Endothelial cell of umbilical vein (primary cell): ENCODE results near the gene MRE11. TPM values are rescaled to one million over a fixed set of nuclear protein-coding genes. Genes with fewer than 3 reads are reported as not detected.

ENCODE experiments used
- BruUV-seq: library from RNA; stranded (reverse); fragments of 400-500 nt; replicated peaks from 2 replicates; lab custom pipeline; 2021; lab: Mats Ljungman, UMichigan
- CTCF ChIA-PET: fragments of 300-600, 350-600 bp; sonication (Branson Sonifier 250); formaldehyde crosslinking; loops from one replicate; lab custom pipeline; 2021; ENCODE audit warnings: antibody characterized with exemption, inconsistent platforms; lab: Charles Lee
- POLR2A ChIA-PET: fragments of 300-600, 350-600 bp; sonication (Branson Sonifier 250); formaldehyde crosslinking; loops from one replicate; lab custom pipeline; 2021; ENCODE audit warnings: antibody characterized with exemption, inconsistent platforms; lab: Charles Lee
- DNase-seq: peaks from one replicate; pipeline ENCODE4 v3.0.0-alpha.2; 2011; ENCODE audit warnings: low read depth, low spot score
- FAIRE-seq: peaks from 2 replicates; lab custom pipeline; 2011; peaks lifted over from hg19 to GRCh38; lab: Jason Lieb, UNC
- H2AFZ ChIP-seq: 2 replicates; pipeline ENCODE4 v1.6.0; 2012; ENCODE audit warnings: low read depth, low read length, control low read depth, inconsistent platforms
- H3K27ac ChIP-seq: 2 replicates; pipeline ENCODE4 v1.5.1; 2011; ENCODE audit warnings: low read depth, mild to moderate bottlenecking, control low read depth, low read length, moderate library complexity; ENCODE audit not compliant: insufficient read depth
- H3K27me3 ChIP-seq, 2 experiments: 2 replicates each; pipeline versions ENCODE4 v1.6.0 to v1.6.1; 2011; ENCODE audit warnings: low read length in 2 of 2, mixed read lengths in 1 of 2; ENCODE audit not compliant: control insufficient read depth in 2 of 2, insufficient read depth in 2 of 2
- H3K36me3 ChIP-seq, 2 experiments: 2 replicates in 1 of 2; 3 replicates in 1 of 2; pipeline ENCODE4 v1.5.1; 2011; ENCODE audit warnings: low read length in 2 of 2, mild to moderate bottlenecking in 1 of 2, moderate library complexity in 1 of 2; ENCODE audit not compliant: control insufficient read depth in 2 of 2, insufficient read depth in 2 of 2; ENCODE audit errors: extremely low read depth in 1 of 2
- H3K4me1 ChIP-seq: 3 replicates; pipeline ENCODE4 v1.5.1; 2011; ENCODE audit warnings: mild to moderate bottlenecking, low read length; ENCODE audit not compliant: control insufficient read depth, insufficient read depth; ENCODE audit errors: extremely low read depth
- H3K4me2 ChIP-seq: 2 replicates; pipeline ENCODE4 v1.6.1; 2011; ENCODE audit warnings: low read length, control low read depth, mixed read lengths; ENCODE audit not compliant: insufficient read depth
- H3K4me3 ChIP-seq, 3 experiments: fragments of 200-600 bp in 1 of 3; sonication (generic), shearing (Covaris generic) in 1 of 3; replicated peaks in 1 of 3; 2 replicates each; pipeline ENCODE4 v1.5.1; 2011 to 2016; ENCODE audit warnings: control low read depth in 3 of 3, low read length in 3 of 3, mild to moderate bottlenecking in 2 of 3, inconsistent platforms in 1 of 3, low read depth in 1 of 3, moderate library complexity in 1 of 3; ENCODE audit not compliant: insufficient read depth in 1 of 3
- H3K79me2 ChIP-seq: 2 replicates; pipeline ENCODE4 v1.6.0; 2012; ENCODE audit warnings: low read length, inconsistent platforms; ENCODE audit not compliant: control insufficient read depth, insufficient read depth
- H3K9ac ChIP-seq: replicated peaks from 2 replicates; pipeline ENCODE3; 2011; ENCODE audit warnings: low read length, control low read depth; ENCODE audit not compliant: insufficient read depth; ENCODE audit errors: extremely low read depth
- H3K9me1 ChIP-seq: replicated peaks from 3 replicates; pipeline ENCODE4 v1.6.0; 2011; ENCODE audit warnings: mild to moderate bottlenecking, low read length; ENCODE audit not compliant: control insufficient read depth, insufficient read depth; ENCODE audit errors: extremely low read depth
- H3K9me3 ChIP-seq: replicated peaks from 2 replicates; pipeline ENCODE4 v1.5.1; 2012; ENCODE audit warnings: low read length, inconsistent platforms; ENCODE audit not compliant: control insufficient read depth, insufficient read depth
- H4K20me1 ChIP-seq: replicated peaks from 2 replicates; pipeline ENCODE3; 2011; ENCODE audit warnings: mild to moderate bottlenecking, low read length; ENCODE audit not compliant: control insufficient read depth, insufficient read depth; ENCODE audit errors: extremely low read depth
- CTCF ChIP-seq, 2 donors: IDR thresholded peaks; 1 replicate in 1 of 2; 2 replicates in 1 of 2; pipeline ENCODE4 v1.5.1; 2011; ENCODE audit warnings: low read length in 2 of 2, mild to moderate bottlenecking in 2 of 2, moderate library complexity in 2 of 2, control low read depth in 1 of 2, inconsistent platforms in 1 of 2, low read depth in 1 of 2; ENCODE audit not compliant: insufficient read depth in 1 of 2; ENCODE audit errors: extremely low read depth in 1 of 2
- EZH2 ChIP-seq: IDR thresholded peaks from 2 replicates; pipeline ENCODE4 v1.6.1; 2012; ENCODE audit warnings: borderline replicate concordance, low read depth, mild to moderate bottlenecking, moderate library complexity, low read length, inconsistent platforms; ENCODE audit not compliant: severe bottlenecking
- FOS ChIP-seq: IDR thresholded peaks from 2 replicates; pipeline ENCODE4 v1.6.1; 2011; ENCODE audit warnings: mild to moderate bottlenecking, low read length, moderate library complexity, borderline replicate concordance; ENCODE audit not compliant: insufficient read depth
- GATA2 ChIP-seq: IDR thresholded peaks from 2 replicates; pipeline ENCODE4 v1.7.0; 2011; ENCODE audit warnings: low read depth, mild to moderate bottlenecking, moderate library complexity, mixed read lengths, low read length; ENCODE audit not compliant: insufficient read length, insufficient read depth
- JUN ChIP-seq: IDR thresholded peaks from 2 replicates; pipeline ENCODE4 v1.6.1; 2011; ENCODE audit warnings: borderline replicate concordance, low read depth; ENCODE audit not compliant: insufficient read length, insufficient read depth
- MYC ChIP-seq: IDR thresholded peaks from one replicate; pipeline ENCODE4 v1.6.1; 2011; ENCODE audit warnings: mild to moderate bottlenecking, low read depth, low read length
- POLR2A ChIP-seq: IDR thresholded peaks from 2 replicates; pipeline ENCODE4 v1.6.1; 2012; ENCODE audit warnings: low read depth, mild to moderate bottlenecking, control low read depth, low read length
- POLR2AphosphoS5 ChIP-seq: IDR thresholded peaks from 2 replicates; pipeline ENCODE4 v1.6.1; 2012; ENCODE audit warnings: low read depth, mild to moderate bottlenecking, control low read depth, low read length, moderate library complexity; ENCODE audit not compliant: insufficient read depth
- dilution Hi-C: fragments of 300-500 bp; cut with MboI; formaldehyde crosslinking; loops from one replicate; pipeline ENCODE4 v1.15.0; 2019; ENCODE audit warnings: low sequenced_read_pairs; ENCODE audit not compliant: extremely low pct_ligation_motif_present
- intact Hi-C: fragments of 100-400 bp; cut with micrococcal nuclease; formaldehyde crosslinking; loops from one replicate; pipeline ENCODE4 v1.10.0; 2022
- polyA plus RNA-seq, 4 experiments: library from polyadenylated mRNA; depleted of rRNA in 3 of 4; stranded (reverse) in 3 of 4; unstranded in 1 of 4; fragments of >200 nt; gene quantifications; 2 replicates each; pipeline versions ENCODE4 v1.2.1 to v1.2.3, GENCODE V29; 2011 to 2012; ENCODE audit warnings: missing spikeins in 1 of 4
- total RNA-seq: library from RNA; stranded (reverse); gene quantifications from 2 replicates; pipeline ENCODE4 v1.2.3, GENCODE V29; 2021
- TF ChIP-seq, protein P1 (sequence below): IDR thresholded peaks from 2 replicates; pipeline ENCODE4 v1.6.1; 2011; ENCODE audit not compliant: insufficient read depth, insufficient read length

Gene MRE11
- total and polyA plus RNA-seq, 2 donors (not counting 3 experiments of a cell fraction or from before 2014, with no cell fraction given), result 4.5 to 22.0 TPM

GRCh38 chr11:94457118-94458029 lies 36.3 kb downstream of the MRE11 start:
- Histone ChIP-seq H3K9me1 (no peaks in the 10 kb centered on the region), H3K27me3 (no peaks in the 10 kb centered on the region), H4K20me1 (no peaks in the 10 kb centered on the region), H3K9me3 (no peaks in the 10 kb centered on the region), H3K9ac (no peak overlapping the region), H3K79me2 (no peaks in the 10 kb centered on the region), H3K4me1 (no peaks in the 10 kb centered on the region), H3K4me3 (no peak overlapping the region), H3K4me2 (no peak overlapping the region), H2AFZ (no peak overlapping the region), H3K27ac (no peak overlapping the region), H3K36me3 (peaks cover 1 to 2% of the 10 kb centered on the region in 2 experiments)
- TF ChIP-seq GATA2, result no peak
- TF ChIP-seq CTCF (IDR thresholded peaks at IDR 0.05; ENCODE audit: extremely low read depth in 1 of 2, insufficient read depth in 1 of 2, low read depth in 1 of 2, low read length in 2 of 2), result no peak
- TF ChIP-seq JUN, result no peak
- TF ChIP-seq POLR2AphosphoS5, result no peak
- no peak for TF ChIP-seq EZH2
- TF ChIP-seq MYC, result no peak
- TF ChIP-seq FOS, result no peak
- TF ChIP-seq, protein P1, sequence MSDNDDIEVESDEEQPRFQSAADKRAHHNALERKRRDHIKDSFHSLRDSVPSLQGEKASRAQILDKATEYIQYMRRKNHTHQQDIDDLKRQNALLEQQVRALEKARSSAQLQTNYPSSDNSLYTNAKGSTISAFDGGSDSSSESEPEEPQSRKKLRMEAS, result no peak
- TF ChIP-seq POLR2A, result no peak
- no peak for DNase-seq
- intact Hi-C loops (no loop called here), dilution Hi-C loops (no loop called here)
- BruUV-seq, result no TSS peak
- POLR2A ChIA-PET, result no interaction called here
- no peak for FAIRE-seq
- CTCF ChIA-PET, result no interaction called here
